Muscle of leg (tissue), 11 donors: Measurements from ENCODE around the gene HS2ST1. TPM values are rescaled to one million over a fixed set of nuclear protein-coding genes. Genes with fewer than 3 reads are reported as not detected.

Source experiments
- DNase-seq: peaks from one replicate; pipeline ENCODE4 v3.0.0; 2013
- H3K27ac ChIP-seq: one replicate; pipeline ENCODE4 v1.5.1; 2013; ENCODE audit warnings: mild to moderate bottlenecking, low read length, control low read depth
- H3K27me3 ChIP-seq: one replicate; pipeline ENCODE4 v1.6.1; 2013; ENCODE audit warnings: low read length; ENCODE audit not compliant: control insufficient read depth, insufficient read depth
- H3K36me3 ChIP-seq: one replicate; pipeline ENCODE4 v1.6.1; 2013; ENCODE audit warnings: low read length; ENCODE audit not compliant: control insufficient read depth, insufficient read depth
- H3K4me1 ChIP-seq: one replicate; pipeline ENCODE4 v1.6.1; 2013; ENCODE audit warnings: low read length; ENCODE audit not compliant: control insufficient read depth, insufficient read depth
- H3K4me3 ChIP-seq: one replicate; pipeline ENCODE4 v1.5.1; 2013; ENCODE audit warnings: low read length, control low read depth
- H3K9me3 ChIP-seq: replicated peaks from 2 replicates; pipeline ENCODE4 v1.6.1; 2013; ENCODE audit warnings: low read depth, low read length; ENCODE audit not compliant: control insufficient read depth
- WGBS: methylation state at CpG from one replicate; pipeline ENCODE4 v1.1.5; 2013; ENCODE audit warnings: missing lambda C conversion rate; ENCODE audit not compliant: insufficient coverage; 5-methylcytosine and 5-hydroxymethylcytosine counted together
- polyA plus RNA-seq, 8 donors: library from polyadenylated mRNA; unstranded; fragments of 120-200 nt; gene quantifications; one replicate each; pipeline versions ENCODE4 v1.2.1 to v1.2.3, GENCODE V29; 2013; ENCODE audit warnings: inconsistent platforms in 1 of 8, low replicate concordance in 1 of 8; ENCODE audit not compliant: insufficient read length in 8 of 8, insufficient read depth in 1 of 8
- total RNA-seq: library from RNA; stranded (reverse); fragments of 120-200 nt; gene quantifications from one replicate; pipeline ENCODE4 v1.2.4, GENCODE V29; 2013

HS2ST1 gene
- total and polyA plus RNA-seq, 9 donors, result 12.4 to 25.5 (median 18.9) TPM

DNA sequence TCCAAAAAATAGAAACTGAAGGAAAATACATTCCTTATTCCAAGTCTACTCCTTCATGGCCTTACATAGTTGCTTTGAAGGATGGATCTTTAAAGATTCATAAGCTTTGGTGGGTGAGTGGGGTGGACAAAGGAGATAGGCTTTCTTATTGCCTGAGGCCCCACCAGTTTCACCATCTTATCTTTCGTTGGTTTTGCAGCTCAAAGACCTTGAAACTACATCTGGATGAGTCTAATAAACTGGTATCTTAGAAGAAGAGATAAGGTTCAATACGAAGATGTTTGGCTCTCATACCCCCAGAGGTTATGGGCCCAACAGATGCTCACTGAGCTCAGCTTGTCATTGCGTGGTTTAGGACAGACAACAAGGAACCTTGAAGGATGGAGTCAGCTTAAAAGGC lies 201.5 kb downstream of the HS2ST1 start:
- Histone ChIP-seq H3K9me3 (no peaks in the 10 kb centered on the region), H3K27me3 (no peaks in the 10 kb centered on the region), H3K36me3 (no peaks in the 10 kb centered on the region), H3K27ac (no peak overlapping the region), H3K4me3 (no peak overlapping the region), H3K4me1 (peaks cover 2% of the 10 kb centered on the region)
- WGBS, result 90% methylated on average over 2 of the region's 3 CpGs
- DNase-seq, result no peak

DNA sequence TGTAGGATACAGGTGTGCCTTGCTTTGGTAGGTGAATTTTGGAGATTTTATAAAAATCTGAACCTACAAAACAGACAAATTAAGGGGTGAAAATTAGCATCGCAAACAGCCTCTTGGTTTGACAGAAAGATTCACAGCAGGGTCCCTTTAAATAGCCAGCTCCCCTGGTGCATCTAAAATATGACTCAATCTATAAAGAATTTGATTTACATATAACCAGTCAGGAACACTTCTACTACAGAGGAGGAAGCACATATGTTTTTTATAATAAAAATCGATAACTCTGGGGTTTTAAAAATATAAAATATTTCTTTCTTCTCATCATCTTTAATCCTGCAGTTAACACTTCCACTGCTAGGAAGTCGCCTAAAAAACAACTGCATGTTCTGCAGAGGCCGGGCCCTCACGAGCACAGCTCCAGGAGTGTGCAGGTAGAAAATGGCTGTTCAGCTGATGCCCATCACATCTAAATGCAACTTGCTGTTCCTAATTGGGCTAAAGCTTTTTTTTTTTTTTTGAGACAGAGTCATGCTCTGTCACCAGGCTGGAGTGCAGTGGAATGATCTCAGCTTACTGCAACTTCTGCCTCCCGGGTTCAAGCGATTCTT lies 203.4 kb downstream of the HS2ST1 start:
- no peak overlapping the region for H3K4me3 ChIP-seq
- peak; percentile 59 for DNase-seq
- H3K36me3 ChIP-seq, result no peaks in the 10 kb centered on the region
- H3K27me3 ChIP-seq, result no peaks in the 10 kb centered on the region
- H3K27ac ChIP-seq, result no peak overlapping the region
- H3K9me3 ChIP-seq, result no peaks in the 10 kb centered on the region
- WGBS, result 50% methylated on average over 1 of the region's 7 CpGs
- peaks cover 4% of the 10 kb centered on the region for H3K4me1 ChIP-seq

DNA sequence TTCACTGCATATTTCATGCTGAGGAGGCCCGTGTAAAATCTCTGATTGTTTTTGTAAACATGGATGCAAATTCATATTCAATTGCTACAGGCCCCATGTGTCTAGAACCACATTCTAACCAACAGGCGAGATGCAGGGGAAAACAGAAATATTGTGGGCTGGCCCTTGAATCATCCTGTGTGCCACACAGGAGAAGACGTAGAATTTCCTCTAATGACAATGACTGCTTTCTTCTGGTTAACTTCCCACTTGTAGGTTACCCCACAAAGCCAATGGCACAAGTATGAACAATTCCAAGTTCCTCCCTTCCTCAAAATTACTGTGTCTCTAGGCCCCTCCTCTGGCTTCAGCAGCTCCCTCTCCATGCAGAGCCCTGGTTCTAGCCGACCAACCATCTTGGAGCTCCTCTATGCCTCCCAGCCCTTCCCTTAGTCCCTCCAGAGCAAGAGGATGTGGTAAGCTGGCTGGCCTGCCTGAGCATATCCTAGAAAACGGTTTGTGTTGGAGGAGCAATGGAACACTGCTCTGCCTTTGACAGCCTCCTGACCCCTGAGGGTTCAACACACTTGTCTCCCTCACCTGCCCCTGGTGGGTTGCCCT lies 205.2 kb downstream of the HS2ST1 start:
- Histone ChIP-seq H3K36me3 (no peaks in the 10 kb centered on the region), H3K27ac (no peak overlapping the region), H3K4me3 (no peak overlapping the region), H3K4me1 (peaks cover 4% of the 10 kb centered on the region), H3K9me3 (no peaks in the 10 kb centered on the region), H3K27me3 (no peaks in the 10 kb centered on the region)
- 90% methylated on average over 2 of the region's 5 CpGs for WGBS
- no peak for DNase-seq

DNA sequence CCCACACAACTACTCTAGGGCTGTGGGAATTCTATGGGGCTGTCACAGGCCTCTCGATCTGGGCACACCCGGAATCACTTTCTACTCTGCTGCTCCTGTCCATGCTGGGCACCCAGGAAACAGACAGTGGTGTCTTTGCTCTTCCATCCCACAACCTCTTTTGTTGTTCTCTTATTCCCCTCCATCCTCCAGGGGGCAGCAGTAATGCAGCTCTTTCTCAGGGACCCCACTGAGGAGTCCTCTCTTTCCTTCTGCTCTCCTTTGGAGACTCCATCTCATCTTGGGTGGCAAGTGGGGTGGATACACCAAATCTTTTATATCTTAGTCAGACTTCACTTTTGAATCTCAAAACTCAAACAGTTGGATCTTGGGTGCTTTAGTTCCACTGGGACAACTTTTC lies 206.3 kb downstream of the HS2ST1 start:
- Histone ChIP-seq H3K9me3 (no peaks in the 10 kb centered on the region), H3K27ac (no peak overlapping the region), H3K36me3 (no peaks in the 10 kb centered on the region), H3K4me1 (peaks cover 4% of the 10 kb centered on the region), H3K27me3 (no peaks in the 10 kb centered on the region), H3K4me3 (no peak overlapping the region)
- 100% methylated on average over 2 of the region's 2 CpGs for WGBS
- DNase-seq, result no peak

DNA sequence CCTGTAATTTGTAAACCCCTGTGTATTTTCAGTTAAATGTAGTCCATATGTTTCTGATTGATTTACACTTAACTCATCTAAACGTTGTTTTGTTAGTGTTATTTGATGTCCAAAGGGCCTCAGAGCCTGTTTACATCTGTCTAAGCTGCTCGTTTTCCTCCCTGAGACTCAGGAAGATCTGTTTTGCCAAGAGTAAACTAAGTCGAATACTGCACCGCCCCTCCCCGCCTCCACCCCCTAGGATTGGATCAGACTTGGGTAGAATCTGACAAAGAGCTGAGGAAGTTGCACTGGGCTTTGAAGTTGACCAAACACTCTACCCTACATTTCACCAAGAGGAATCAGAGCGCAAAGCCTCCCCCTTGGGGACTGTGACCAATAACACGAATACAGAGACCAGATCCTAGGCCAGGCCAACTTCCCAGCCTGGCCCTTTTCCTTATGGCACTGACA lies 207.3 kb downstream of the HS2ST1 start:
- Histone ChIP-seq H3K36me3 (no peaks in the 10 kb centered on the region), H3K9me3 (no peaks in the 10 kb centered on the region), H3K27me3 (no peaks in the 10 kb centered on the region), H3K4me3 (no peak overlapping the region), H3K27ac (no peak overlapping the region), H3K4me1 (peaks cover 4% of the 10 kb centered on the region)
- DNase-seq, result peak; percentile 62
- 42% methylated on average over 2 of the region's 7 CpGs for WGBS

DNA sequence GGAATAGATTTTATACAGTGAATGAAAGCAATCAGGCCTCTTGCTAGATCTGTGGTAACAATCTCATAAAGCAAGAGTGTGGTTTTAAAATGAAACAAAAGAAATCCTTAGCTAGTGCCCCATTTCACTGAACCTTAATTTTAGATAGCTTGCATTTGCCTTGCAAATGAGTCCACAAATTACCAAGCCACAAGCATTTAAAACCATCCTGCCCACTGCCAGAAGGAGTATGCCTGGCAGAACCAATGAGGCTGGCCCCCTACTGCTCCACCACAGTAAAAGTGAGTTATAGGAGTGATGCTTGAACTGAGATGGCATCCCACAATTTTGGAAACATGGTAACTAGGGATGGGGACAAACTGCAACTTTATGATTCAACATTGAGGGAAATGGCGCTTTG lies 207.8 kb downstream of the HS2ST1 start:
- Histone ChIP-seq H3K27ac (no peak overlapping the region), H3K4me3 (no peak overlapping the region), H3K27me3 (no peaks in the 10 kb centered on the region), H3K4me1 (peaks cover 4% of the 10 kb centered on the region), H3K9me3 (no peaks in the 10 kb centered on the region), H3K36me3 (no peaks in the 10 kb centered on the region)
- DNase-seq, result no peak
- 100% methylated on average over 1 of the region's 1 CpG for WGBS

DNA sequence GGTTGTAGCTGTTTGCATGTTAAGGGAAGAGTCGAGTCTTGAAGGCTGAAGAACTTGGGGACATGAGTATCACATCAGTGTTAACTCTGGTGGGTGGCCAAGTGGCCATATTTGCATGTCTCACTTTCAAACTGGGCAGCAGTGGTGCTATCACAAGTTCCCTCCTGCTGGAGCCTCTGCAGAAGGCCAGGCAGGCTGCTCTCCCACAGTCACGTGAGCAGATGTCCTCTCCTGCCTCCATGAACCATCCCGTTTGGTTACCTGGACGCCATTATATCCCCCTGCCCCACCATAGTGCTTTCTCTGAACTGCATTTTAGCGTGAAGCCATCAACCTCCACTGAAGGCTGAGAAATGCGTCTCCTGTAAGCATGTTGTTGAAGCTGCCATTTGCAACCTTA lies 209.2 kb downstream of the HS2ST1 start:
- Histone ChIP-seq H3K36me3 (no peaks in the 10 kb centered on the region), H3K27me3 (peaks cover 2% of the 10 kb centered on the region), H3K4me1 (peaks cover 4% of the 10 kb centered on the region), H3K9me3 (no peaks in the 10 kb centered on the region), H3K4me3 (no peak overlapping the region), H3K27ac (no peak overlapping the region)
- 86% methylated on average over 5 of the region's 6 CpGs for WGBS
- no peak for DNase-seq

DNA sequence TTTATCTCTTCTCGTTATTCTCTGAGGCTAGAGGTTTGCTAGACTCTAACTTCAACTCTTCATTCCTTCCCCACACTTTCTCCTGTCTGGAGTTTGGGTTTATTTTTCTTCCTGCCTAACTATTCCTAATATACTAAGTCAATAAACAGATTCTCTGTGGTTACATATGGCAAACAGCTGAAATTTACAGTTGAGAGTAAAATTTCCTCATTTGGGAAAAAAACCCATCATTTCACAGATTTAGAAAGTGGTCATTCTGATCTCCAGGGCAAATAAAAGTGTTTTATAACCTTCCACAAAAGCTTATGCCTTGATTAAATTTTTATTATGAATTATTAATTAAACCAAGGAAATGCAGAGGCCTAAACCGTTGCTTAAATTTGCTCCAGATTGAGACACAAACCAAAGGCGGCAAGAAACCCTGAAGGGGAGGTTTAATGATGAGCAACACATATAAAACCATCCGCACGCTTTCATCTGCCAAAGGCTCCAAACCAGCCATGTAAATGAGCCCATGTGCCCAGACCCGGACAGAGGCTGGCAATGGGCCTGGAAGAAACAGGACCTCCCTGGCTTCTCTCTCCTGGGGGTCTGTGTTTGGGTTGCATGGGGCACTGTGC lies 212.6 kb downstream of the HS2ST1 start:
- Histone ChIP-seq H3K9me3 (no peaks in the 10 kb centered on the region), H3K27me3 (peaks cover 2% of the 10 kb centered on the region), H3K4me1 (peaks cover 4% of the 10 kb centered on the region), H3K4me3 (no peak overlapping the region), H3K27ac (no peak overlapping the region), H3K36me3 (no peaks in the 10 kb centered on the region)
- WGBS, result 62% methylated on average over 2 of the region's 6 CpGs
- DNase-seq, result no peak

DNA sequence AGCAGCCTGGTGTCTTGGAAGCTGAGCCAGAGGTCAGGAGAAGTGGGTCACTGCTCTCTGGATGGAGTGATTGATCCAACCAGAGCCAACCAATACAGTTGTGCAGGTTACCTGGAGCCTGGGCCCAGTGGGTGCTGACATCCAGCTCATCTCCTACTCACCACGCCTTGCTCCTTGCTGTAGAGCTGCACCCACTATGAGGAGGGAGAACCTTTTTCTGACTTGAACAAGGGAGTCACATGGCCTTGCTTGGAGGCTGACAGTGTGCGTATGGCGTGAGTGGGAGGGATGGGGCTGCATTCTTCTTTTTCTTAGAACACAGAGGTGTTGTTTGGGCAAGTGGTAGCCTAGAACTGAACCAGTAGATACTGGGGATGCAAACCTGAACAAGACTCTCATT lies 213.1 kb downstream of the HS2ST1 start:
- WGBS, result 94% methylated on average over 2 of the region's 3 CpGs
- no peak for DNase-seq

DNA sequence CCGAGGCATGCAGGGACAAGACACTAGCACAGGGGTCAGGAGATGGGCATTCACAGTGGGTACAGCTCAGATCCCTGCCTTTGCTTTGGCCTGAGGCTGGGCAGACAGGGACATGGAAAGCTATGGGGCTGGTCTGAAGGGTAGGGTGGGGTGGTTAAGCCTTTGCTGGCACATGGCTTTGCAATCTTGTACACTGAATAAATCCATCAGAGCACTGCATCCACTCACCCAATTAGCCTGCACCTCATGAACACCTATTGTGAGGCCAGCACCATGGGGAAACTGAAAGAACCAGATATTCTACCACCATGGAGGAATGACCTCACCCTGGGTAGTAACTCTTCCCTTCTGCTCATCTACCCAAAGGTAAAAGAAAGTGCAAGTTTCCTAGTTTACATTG lies 214.6 kb downstream of the HS2ST1 start:
- WGBS, result 100% methylated on average over 1 of the region's 1 CpG

More for the DNA sequence above, 213.1 kb downstream of the HS2ST1 start:
- H3K9me3 ChIP-seq, result no peaks in the 10 kb centered on the region
- H3K36me3 ChIP-seq, result no peaks in the 10 kb centered on the region
- H3K27ac ChIP-seq, result no peak overlapping the region
- H3K27me3 ChIP-seq, result peaks cover 2% of the 10 kb centered on the region
- no peak overlapping the region for H3K4me3 ChIP-seq
- peaks cover 8% of the 10 kb centered on the region for H3K4me1 ChIP-seq

More for the DNA sequence above, 214.6 kb downstream of the HS2ST1 start:
- Histone ChIP-seq H3K9me3 (no peaks in the 10 kb centered on the region), H3K27ac (no peak overlapping the region), H3K4me1 (peaks cover 11% of the 10 kb centered on the region), H3K4me3 (no peak overlapping the region), H3K27me3 (peaks cover 2% of the 10 kb centered on the region), H3K36me3 (no peaks in the 10 kb centered on the region)
- no peak for DNase-seq
